Lower leg skin (tissue), 4 donors: ENCODE results near the gene TSSK6. TPM values are rescaled to one million over a fixed set of nuclear protein-coding genes. Genes with fewer than 3 reads are reported as not detected.

Experiments used
- DNase-seq, 2 donors: peaks; one replicate each; pipeline ENCODE4 v3.0.0-alpha.2; 2019; ENCODE audit warnings: low spot score in 2 of 2
- H3K4me3 ChIP-seq: fragments of 200-600 bp; sonication (generic); 2 replicates; pipeline ENCODE4 v1.5.1; 2017; ENCODE audit warnings: mild to moderate bottlenecking, low read depth; ENCODE audit not compliant: poor library complexity, severe bottlenecking
- POLR2A ChIP-seq, 2 donors: fragments of 450-650 bp; IDR thresholded peaks; one replicate each; pipeline ENCODE4 v1.6.1; 2016 to 2017; ENCODE audit warnings: antibody characterized with exemption in 2 of 2, mild to moderate bottlenecking in 1 of 2, moderate library complexity in 1 of 2
- WGBS, 2 donors: methylation state at CpG; one replicate each; pipeline ENCODE4 v1.1.5; 2018; 5-methylcytosine and 5-hydroxymethylcytosine counted together
- intact Hi-C: fragments of 100-400 bp; cut with DNase I; formaldehyde crosslinking; loops from one replicate; pipeline ENCODE4 v1.15.0; 2023; ENCODE audit warnings: low total_unique reads
- total RNA-seq, 4 donors: library from RNA; depleted of rRNA; stranded (reverse); fragments of >200 nt; gene quantifications; one replicate each; pipeline ENCODE4 v1.1.0, GENCODE V29; 2016
- TF ChIP-seq, protein P1 (sequence below), 3 donors: fragments of 450-650 bp; IDR thresholded peaks; one replicate each; pipeline ENCODE4 v1.5.1; 2016; ENCODE audit warnings: antibody characterized with exemption in 3 of 3, mild to moderate bottlenecking in 3 of 3, moderate library complexity in 2 of 3

TSSK6 gene
- total RNA-seq, 4 donors from 2014 or later, result 4.0 to 8.9 (median 6.7) TPM

DNA sequence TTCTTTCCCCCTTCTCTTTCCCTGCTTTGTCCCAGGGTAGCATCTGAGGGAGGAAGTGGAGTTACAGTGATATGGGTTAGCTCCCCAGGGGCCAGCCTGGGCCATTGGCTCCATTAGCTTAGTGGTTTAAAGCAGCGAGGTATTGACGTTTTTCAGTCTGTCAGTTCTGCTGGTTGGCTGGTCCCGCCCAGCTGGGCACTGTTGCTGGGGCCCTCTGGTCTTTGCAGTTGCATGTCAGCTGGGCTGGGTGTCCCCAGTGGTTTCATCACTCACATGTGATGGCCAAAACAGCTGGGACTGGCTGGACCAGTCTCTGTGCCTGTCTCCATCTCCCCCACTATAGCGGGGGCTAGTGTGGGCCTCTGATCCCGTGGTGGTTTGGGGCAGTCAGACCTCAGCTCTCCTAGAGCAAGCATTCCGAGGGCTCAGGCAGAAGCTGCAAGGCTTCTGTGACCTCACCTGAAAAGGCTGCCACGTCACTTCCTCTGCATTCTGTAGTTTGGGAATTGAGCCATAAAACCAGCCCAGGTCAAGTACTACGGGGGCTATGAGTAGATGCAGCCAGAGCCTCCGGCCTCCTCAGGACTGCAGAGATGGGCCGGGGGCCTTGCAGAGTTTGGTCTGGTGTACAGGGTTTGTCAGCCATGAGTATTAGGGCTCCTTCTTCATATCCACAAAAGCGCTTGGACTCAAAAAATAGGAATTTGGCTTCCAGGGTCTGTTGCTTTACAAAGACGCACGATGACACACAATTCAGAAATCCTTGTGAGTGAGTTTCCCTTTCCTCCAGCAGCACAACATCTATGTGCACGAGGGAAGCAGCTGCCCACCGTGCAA is 30.0 kb downstream of the TSSK6 start:
- no peak overlapping the region for H3K4me3 ChIP-seq
- WGBS, 2 donors, result 79 to 81% methylated on average over 15 of the region's 15 CpGs
- TF ChIP-seq, protein P1, sequence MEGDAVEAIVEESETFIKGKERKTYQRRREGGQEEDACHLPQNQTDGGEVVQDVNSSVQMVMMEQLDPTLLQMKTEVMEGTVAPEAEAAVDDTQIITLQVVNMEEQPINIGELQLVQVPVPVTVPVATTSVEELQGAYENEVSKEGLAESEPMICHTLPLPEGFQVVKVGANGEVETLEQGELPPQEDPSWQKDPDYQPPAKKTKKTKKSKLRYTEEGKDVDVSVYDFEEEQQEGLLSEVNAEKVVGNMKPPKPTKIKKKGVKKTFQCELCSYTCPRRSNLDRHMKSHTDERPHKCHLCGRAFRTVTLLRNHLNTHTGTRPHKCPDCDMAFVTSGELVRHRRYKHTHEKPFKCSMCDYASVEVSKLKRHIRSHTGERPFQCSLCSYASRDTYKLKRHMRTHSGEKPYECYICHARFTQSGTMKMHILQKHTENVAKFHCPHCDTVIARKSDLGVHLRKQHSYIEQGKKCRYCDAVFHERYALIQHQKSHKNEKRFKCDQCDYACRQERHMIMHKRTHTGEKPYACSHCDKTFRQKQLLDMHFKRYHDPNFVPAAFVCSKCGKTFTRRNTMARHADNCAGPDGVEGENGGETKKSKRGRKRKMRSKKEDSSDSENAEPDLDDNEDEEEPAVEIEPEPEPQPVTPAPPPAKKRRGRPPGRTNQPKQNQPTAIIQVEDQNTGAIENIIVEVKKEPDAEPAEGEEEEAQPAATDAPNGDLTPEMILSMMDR (IDR thresholded peaks at IDR 0.05), result no peak
- TF ChIP-seq POLR2A (IDR thresholded peaks at IDR 0.05), result no peak
- intact Hi-C loops, result loop anchor here (5.0 kb wide), 1 partner anchor 118 kb away; no protein-coding TSS in a partner anchor
- no peak for DNase-seq

DNA sequence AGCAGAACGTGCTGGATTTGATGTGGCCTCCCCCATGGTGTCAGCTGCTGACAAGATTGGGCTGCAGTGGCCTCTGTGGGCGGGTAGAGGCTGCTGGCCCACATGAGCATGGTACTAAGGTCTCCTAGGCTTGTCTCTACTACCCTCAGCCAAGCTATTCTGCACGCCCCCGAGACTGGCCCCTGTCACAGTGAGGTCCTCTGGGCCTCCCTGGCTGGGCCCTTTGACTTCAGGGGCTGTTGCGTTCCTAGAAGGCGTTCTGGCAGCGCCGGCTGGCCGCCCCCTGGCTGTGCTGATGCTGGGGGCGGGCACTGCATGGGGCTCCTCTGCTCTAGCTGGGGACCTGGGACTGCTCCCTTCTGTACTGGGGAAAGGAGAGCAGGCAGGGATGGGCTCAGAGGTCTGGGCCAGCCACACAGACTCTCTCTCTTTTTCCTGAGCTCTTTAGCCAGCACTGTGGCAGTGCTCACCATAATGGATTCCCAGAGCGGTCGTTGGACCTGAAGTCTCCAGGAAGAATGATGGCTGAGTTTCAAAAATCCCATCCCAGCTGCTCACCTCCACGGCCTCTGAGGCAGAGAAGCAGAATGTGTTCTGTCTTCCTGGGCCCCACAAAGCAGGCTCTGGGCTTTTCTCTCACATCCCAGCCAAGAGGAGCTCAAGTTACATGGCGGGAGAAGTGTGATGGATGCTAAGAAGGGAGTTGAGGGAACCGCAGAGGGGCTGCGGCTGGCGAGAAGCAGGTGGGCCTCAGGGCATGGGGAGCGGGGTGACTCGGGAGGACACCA is 32.3 kb downstream of the TSSK6 start:
- DNase-seq, result no peak
- intact Hi-C loops, result no loop called here
- no peak for TF ChIP-seq POLR2A (IDR thresholded peaks at IDR 0.05)
- TF ChIP-seq, protein P1 (IDR thresholded peaks at IDR 0.05), result no peak
- H3K4me3 ChIP-seq, result no peak overlapping the region
- WGBS, 2 donors, result 75 to 77% methylated on average over 15 to 19 of the region's 19 CpGs

DNA sequence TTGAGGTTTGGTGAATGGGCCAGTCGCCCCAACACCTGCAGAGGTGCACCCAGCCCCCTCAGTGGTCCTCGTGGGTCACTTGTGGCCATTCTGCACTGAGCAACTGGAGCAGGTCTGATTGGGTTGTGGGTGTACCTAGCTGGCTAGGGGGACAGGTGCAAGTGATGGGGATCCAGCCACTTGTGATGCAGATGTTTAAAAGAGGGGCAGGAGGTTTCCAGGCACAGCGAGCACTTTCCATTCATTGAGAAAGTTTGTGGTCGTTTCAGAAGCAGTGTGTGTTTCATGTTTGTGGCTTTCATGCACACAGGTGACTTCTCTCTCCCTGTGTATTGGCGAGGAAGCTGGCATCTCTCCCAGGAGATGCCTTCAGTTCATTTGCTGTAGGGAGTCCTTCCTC is 34.7 kb downstream of the TSSK6 start:
- intact Hi-C loops, result no loop called here
- DNase-seq, result no peak

DNA sequence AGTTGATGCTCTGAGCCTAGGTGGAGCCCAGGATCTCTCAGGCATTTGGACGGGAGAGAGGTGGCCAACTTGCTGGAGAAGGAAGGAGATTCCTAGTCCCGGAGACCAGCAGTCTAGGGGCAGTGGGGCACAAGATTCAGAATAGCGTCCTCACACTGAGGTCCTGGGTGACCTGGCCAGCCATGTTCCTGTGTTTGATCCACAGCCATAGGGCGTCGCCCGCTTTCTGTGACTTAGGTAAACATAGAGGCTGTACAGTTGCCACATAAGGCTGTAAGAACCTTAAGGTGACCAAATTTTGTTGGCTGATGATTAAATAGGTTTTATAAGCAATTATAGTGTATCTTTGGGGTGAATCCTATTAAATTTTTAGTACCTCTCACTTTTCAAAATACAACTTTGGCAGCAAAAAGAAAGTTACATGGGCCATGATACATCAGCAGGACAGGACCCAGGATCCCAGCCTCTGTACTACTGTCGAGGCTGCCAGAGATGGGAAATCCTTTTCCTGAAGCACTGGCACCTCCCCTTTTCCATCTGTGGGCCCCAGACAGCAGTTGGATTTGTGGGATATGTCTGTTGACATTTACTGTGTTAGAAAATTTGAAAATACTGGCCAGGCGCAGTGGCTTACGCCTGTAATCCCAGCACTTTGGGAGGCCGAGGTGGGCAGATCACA is 37.5 kb downstream of the TSSK6 start:
- WGBS, 2 donors, result 84 to 91% methylated on average over 10 of the region's 10 CpGs
- no peak for DNase-seq
- no peak for TF ChIP-seq POLR2A (IDR thresholded peaks at IDR 0.05)
- TF ChIP-seq, protein P1 (IDR thresholded peaks at IDR 0.05), result no peak
- intact Hi-C loops, result no loop called here
- H3K4me3 ChIP-seq, result no peak overlapping the region

More for the DNA sequence above, 34.7 kb downstream of the TSSK6 start:
- TF ChIP-seq, protein P1 (IDR thresholded peaks at IDR 0.05), result no peak
- no peak for TF ChIP-seq POLR2A (IDR thresholded peaks at IDR 0.05)
- 71 to 75% methylated on average over 5 of the region's 5 CpGs for WGBS, 2 donors
- H3K4me3 ChIP-seq, result no peak overlapping the region

DNA sequence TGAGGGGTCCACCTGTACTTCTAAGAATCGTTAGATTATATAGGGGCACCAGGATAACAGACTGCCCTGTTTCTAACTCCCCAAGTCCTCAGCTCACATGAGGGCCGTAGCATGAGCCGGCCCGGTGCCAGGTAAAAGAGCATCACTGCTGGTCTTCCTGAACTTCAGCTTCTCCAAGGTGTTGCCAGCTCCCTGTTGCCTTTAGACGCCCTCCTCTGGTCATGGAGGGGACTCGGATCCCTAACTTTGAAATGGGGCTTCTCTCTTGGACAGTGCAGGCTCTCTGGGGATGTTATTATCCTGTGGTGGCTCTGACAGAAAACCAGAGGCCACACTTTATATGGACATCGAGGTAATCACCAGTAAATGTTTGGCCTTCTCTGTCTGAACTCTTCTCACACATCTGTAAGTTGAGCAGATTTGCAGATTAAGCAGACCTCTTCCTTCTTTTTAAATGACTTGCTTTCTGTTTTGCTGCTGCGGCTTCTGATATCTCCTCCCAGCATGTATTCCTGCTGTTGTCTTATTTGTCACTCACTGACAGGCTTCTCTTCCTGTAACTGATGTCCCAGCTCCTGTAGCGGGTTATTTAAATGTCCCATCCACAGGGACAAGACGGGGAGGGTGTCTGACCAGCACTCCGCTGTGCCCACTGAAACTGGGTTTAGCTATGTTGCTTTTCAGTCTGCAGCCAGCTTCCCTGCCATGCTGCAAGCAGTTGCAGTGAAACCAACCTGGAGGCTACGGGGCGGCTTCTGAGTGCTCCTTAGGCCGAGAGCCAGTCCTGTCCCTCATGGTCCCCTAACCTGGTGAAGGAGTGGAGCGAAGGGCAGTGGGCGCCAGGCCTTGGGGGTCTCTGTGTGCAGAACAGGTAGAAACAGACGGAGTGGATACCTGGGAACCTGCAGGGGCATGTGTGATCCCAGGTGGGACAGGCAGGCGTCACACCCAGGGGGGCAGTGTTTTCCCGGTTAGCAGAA is 39.2 kb downstream of the TSSK6 start:
- intact Hi-C loops, result no loop called here
- 77 to 79% methylated on average over 19 of the region's 19 CpGs for WGBS, 2 donors
- TF ChIP-seq, protein P1 (IDR thresholded peaks at IDR 0.05), result no peak
- no peak for TF ChIP-seq POLR2A (IDR thresholded peaks at IDR 0.05)
- DNase-seq, result no peak
- H3K4me3 ChIP-seq, result no peak overlapping the region
